Ovary (tissue), 3 donors: ENCODE measurements around the gene SULT1C3.

Experiments used
- CTCF ChIP-seq, 3 donors: fragments of 450-650 bp in 2 of 3; fragments of 200-600 bp in 1 of 3; IDR thresholded peaks; one replicate each; pipeline versions ENCODE4 v1.5.1 to v1.8.0; 2016 to 2022; ENCODE audit warnings: antibody characterized with exemption in 3 of 3, mild to moderate bottlenecking in 1 of 3
- EP300 ChIP-seq: sonication (generic); formaldehyde crosslinking; IDR thresholded peaks from one replicate; pipeline ENCODE4 v1.6.1; 2017; ENCODE audit warnings: antibody characterized with exemption
- POLR2A ChIP-seq: fragments of 450-650 bp; IDR thresholded peaks from one replicate; pipeline ENCODE4 v1.6.1; 2017; ENCODE audit warnings: antibody characterized with exemption, mild to moderate bottlenecking, moderate library complexity
- donor health status: DM: no; HTN: no; CAD: no.

DNA sequence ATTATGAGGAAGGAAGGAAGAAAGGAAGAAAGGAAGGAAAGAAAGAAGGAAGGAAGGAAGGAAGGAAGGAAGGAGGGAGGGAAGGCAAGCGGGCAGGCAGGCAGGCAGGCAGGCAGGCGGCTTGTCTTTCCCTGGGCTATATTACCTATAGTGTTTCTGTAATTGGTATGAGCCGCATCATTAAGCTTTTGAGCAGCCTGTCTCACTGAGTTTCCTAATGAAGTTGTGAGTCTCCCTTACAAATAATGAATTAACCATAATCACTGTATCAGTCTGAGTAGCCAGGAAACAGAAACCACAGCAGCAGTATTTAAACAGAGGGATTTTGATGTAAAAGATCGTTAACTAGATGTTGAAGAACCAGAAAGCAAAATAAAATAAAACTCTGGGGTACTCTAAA is 11.8 kb upstream of the SULT1C3 start:
- TF ChIP-seq POLR2A (no peak), CTCF (IDR thresholded peaks at IDR 0.05) (no peak), EP300 (no peak)
